Endothelial cell (in vitro differentiated cells): ENCODE data around the gene PTN. TPM values are rescaled to one million over a fixed set of nuclear protein-coding genes. Genes with fewer than 3 reads are reported as not detected.

Experiments
- DNase-seq: peaks from one replicate; pipeline ENCODE4 v3.0.0; 2021; ENCODE audit warnings: low spot score
- H3K27ac Mint-ChIP-seq: one replicate; pipeline ENCODE4 v1.8.0; 2021; ENCODE audit warnings: mixed read lengths, inconsistent platforms; ENCODE audit not compliant: unreplicated experiment
- H3K27me3 Mint-ChIP-seq: one replicate; pipeline ENCODE4 v1.8.0; 2021; ENCODE audit warnings: mild to moderate bottlenecking, moderate library complexity, mixed read lengths, inconsistent platforms; ENCODE audit not compliant: unreplicated experiment
- H3K36me3 Mint-ChIP-seq: one replicate; pipeline ENCODE4 v1.8.0; 2021; ENCODE audit warnings: mild to moderate bottlenecking, low read depth, mixed read lengths, inconsistent platforms; ENCODE audit not compliant: unreplicated experiment
- H3K4me1 Mint-ChIP-seq: one replicate; pipeline ENCODE4 v1.8.0; 2021; ENCODE audit warnings: mild to moderate bottlenecking, mixed read lengths, inconsistent platforms; ENCODE audit not compliant: unreplicated experiment
- H3K4me3 Mint-ChIP-seq: one replicate; pipeline ENCODE4 v1.8.0; 2021; ENCODE audit warnings: mild to moderate bottlenecking, mixed read lengths, inconsistent platforms; ENCODE audit not compliant: unreplicated experiment
- H3K9me3 Mint-ChIP-seq: one replicate; pipeline ENCODE4 v1.8.0; 2021; ENCODE audit warnings: mixed read lengths, inconsistent platforms; ENCODE audit not compliant: unreplicated experiment
- CTCF ChIP-seq: fragments of 200-600 bp; sonication (generic); IDR thresholded peaks from one replicate; pipeline ENCODE4 v1.5.0; 2021; ENCODE audit warnings: antibody characterized with exemption; ENCODE audit not compliant: unreplicated experiment
- total RNA-seq: library from RNA; stranded (reverse); fragmentation: NEBNext Ultra II Directional; extraction: Animal tissue kit (Norgen Biotek cat#: 25700); gene quantifications from one replicate; pipeline ENCODE4 v1.2.1, GENCODE V29; 2021; ENCODE audit not compliant: unreplicated experiment

The PTN gene
- total RNA-seq, 1 donor from 2014 or later = 1.7 TPM

GRCh38 chr7:137313201-137313600, 30.3 kb downstream of the PTN start:
- TF ChIP-seq CTCF = no peak
- no peaks in the 10 kb centered on the region for H3K9me3 Mint-ChIP-seq

GRCh38 chr7:137306748-137307147, 36.8 kb downstream of the PTN start:
- Mint-ChIP-seq H3K4me3 (no peak overlapping the region), H3K27ac (no peak overlapping the region), H3K36me3 (no peaks in the 10 kb centered on the region), H3K9me3 (no peaks in the 10 kb centered on the region), H3K27me3 (no peaks in the 10 kb centered on the region), H3K4me1 (no peaks in the 10 kb centered on the region)
- no peak for TF ChIP-seq CTCF
- no peak for DNase-seq

More at GRCh38 chr7:137313201-137313600, 30.3 kb downstream of the PTN start:
- Mint-ChIP-seq H3K4me3 (no peak overlapping the region), H3K36me3 (no peaks in the 10 kb centered on the region), H3K27me3 (no peaks in the 10 kb centered on the region), H3K4me1 (no peaks in the 10 kb centered on the region), H3K27ac (no peak overlapping the region)
- no peak for DNase-seq

- Mint-ChIP-seq H3K27ac (no peak overlapping the region), H3K4me1 (no peaks in the 10 kb centered on the region), H3K27me3 (no peaks in the 10 kb centered on the region), H3K4me3 (no peak overlapping the region), H3K36me3 (no peaks in the 10 kb centered on the region), H3K9me3 (no peaks in the 10 kb centered on the region)
- DNase-seq = no peak
- TF ChIP-seq CTCF = no peak
Observed at GRCh38 chr7:137305901-137306621, 37.5 kb downstream of the PTN start.

GRCh38 chr7:137304624-137305235, 38.8 kb downstream of the PTN start:
- no peaks in the 10 kb centered on the region for H3K4me1 Mint-ChIP-seq
- no peak overlapping the region for H3K27ac Mint-ChIP-seq
- no peak overlapping the region for H3K4me3 Mint-ChIP-seq
- no peak for DNase-seq
- H3K9me3 Mint-ChIP-seq = no peaks in the 10 kb centered on the region
- no peaks in the 10 kb centered on the region for H3K27me3 Mint-ChIP-seq
- TF ChIP-seq CTCF = no peak
- no peaks in the 10 kb centered on the region for H3K36me3 Mint-ChIP-seq

- TF ChIP-seq CTCF = no peak
- H3K9me3 Mint-ChIP-seq = no peaks in the 10 kb centered on the region
- H3K27me3 Mint-ChIP-seq = no peaks in the 10 kb centered on the region
- no peak overlapping the region for H3K4me3 Mint-ChIP-seq
- H3K4me1 Mint-ChIP-seq = no peaks in the 10 kb centered on the region
- H3K27ac Mint-ChIP-seq = no peak overlapping the region
- no peak for DNase-seq
- no peaks in the 10 kb centered on the region for H3K36me3 Mint-ChIP-seq
Observed at GRCh38 chr7:137304165-137304564, 39.4 kb downstream of the PTN start.
